ENCODE results near the gene CCDC63. TPM values are rescaled to one million over a fixed set of nuclear protein-coding genes. Genes with fewer than 3 reads are reported as not detected.

Gene CCDC63
- not detected in 2 replicates for total RNA-seq

DNA sequence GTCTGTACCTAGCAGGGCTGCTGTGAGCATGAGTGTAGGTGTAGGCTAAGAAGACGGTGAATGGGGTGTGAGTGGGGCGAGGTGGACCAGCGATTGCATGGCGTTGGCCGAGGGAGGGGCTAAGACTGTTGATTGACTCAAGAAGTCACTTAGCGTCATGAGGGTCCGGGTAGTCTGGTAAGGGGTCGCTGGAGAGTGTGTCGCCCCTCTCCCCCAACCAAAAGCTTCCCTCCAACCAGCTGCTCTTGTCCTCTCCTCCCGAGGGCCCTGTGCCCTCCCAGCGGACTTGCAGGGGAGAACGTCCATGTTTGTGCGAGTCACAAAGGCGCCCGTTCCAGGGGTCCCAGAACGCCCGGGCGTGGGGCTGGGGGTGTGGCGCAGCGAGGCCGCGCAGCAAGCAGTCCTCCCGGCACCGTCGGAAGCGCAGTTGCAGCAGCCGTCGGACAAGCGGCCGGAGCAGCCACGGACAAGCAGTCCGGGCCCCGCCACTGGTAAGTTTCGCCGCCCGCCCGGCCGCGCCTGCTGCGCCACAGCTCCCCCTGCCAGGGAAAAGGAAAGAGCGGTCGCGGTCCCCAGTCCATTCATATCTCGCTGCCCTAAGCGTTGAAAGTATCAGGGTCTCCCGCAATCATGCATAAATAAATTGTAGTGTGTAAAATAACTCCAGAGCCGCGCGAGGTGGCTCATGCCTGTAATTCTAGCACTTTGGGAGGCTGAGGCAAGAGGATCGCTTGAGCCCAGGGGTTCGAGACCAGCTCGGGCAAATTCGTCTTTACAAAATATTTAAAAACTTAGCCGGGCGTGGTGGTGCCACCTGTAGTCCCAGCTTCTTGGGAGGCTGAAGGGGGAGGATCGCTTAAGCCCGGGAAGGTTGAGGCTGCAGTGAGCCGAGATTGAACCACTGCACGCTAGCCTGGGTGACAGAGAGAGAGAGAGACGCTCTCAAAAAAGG is at the start of gene CCDC63:
CCDC63 (plus strand) TSS at position 373 of the 952 bp plus-strand sequence. CDS start 5,968 bp downstream, outside the sequence.
- DNase-seq (ENCODE audit: low read depth, low spot score), result no peak

DNA sequence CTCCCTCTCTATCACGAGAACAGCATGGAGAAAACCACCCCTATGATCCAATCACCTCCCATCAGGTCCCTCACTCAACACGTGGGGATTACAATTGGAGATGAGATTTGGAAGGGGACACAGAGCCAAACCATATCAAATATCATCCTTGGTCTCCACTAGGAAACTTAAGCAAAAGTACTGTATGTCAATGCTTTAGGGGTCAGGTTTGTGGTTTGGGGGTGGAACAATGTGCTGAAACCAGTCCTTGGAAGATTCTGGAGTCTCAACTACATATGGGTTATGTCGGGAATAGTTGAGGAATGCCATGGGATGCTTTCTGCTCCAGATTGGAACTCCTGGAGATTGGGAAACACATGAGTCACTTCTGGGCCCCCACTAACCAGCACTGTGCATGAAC is 48.3 kb upstream of the CCDC63 start:
- no peak for DNase-seq (ENCODE audit: low read depth, low spot score)

DNA sequence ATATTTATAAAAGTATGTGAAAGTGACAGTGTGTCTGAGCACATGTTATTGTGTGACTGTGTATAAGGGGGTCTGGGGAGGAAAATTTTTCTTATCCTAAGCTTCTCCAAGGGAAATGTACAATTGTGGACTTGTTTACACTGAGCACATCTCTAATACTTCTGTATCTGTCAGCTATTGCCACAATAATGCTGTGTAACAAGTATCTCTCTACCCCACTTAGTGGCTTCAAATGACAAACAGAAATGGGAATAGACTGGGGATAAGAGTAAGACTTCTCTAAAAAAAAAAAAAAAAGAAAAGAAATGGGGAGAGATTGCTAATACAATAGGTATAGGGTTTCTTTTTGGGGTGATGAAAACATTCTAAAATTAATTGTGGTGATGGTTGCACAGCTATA is 44.3 kb upstream of the CCDC63 start:
- no peak for DNase-seq (ENCODE audit: low read depth, low spot score)

DNA sequence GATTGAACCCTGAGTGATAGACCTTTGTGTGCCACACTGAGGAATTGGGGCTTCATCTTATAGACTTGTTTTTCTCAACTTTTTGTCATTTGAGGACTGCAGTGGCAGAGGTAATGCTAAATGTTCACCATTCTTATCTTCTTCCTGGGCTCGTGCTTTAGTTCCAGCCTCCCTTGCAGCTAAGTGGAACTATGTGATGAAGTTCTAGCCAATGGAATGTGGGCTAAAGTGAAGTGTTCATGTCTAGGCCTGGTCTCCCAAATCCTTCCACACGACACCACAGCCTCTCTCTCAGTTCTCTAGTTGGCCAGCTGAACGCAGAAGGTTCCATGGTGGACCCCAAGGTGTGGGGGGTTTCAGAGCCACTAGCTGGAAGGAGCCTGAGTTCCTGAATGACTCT is 42.4 kb upstream of the CCDC63 start:
- no peak for DNase-seq (ENCODE audit: low read depth, low spot score)

DNA sequence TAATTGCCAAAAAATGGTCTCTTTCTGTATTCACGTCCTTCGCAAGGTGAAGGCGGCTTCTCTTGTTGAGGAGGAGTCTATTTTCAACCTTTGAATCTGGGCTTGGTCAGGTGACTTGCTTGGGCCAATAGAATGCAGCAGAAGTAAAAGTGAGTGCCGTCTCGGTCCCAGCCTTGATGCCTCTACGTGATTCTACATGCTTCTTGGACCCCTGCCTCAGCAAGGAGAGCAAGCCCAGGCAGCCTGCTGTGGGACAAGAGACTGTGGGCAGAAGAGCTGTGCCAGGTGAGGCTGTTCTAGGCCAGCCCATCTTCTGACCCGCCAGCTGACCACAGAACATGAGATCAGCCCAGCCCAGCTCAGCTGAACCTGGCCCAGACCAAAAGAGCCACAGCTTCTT is 39.1 kb upstream of the CCDC63 start:
- no peak for DNase-seq (ENCODE audit: low read depth, low spot score)

DNA sequence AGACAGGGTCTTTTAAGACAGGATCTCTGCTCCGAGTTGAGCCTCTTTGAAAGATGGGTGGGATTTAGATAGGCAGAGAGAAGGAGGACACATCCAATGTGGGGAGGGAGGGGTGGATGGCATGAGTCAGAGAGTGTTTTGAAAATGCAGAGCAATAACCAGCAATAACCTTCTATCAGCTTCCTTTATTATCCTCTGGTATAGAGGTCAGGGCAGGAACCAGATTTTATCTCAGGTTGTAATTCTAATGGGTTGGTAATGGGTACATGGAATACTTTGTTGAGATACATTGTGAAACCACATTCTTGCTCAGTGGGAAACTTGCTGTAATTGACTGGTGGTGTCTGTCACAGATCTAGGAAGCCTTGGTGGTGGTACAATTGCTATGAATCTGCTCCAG is 37.6 kb upstream of the CCDC63 start:
- no peak for DNase-seq (ENCODE audit: low read depth, low spot score)

DNA sequence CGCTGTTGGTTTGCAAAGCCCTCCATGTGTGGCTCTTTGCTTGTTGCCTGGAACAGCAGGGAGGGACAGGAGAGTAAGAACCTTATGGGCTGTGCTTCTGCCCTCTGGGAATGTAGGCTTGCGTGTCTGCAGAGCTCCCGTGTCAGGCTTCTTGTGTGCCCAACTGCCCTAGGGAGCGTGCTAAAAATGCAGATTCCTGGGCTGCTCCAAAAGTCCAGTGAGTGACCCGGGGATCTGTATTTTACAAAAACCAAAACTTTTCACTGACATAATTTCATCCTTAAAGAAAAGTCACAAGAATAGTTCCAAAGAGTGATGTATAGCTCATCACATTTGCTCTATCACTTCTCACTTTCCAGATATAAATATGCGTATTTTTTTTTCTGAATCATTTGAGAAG is 34.8 kb upstream of the CCDC63 start:
- no peak for DNase-seq (ENCODE audit: low read depth, low spot score)

DNA sequence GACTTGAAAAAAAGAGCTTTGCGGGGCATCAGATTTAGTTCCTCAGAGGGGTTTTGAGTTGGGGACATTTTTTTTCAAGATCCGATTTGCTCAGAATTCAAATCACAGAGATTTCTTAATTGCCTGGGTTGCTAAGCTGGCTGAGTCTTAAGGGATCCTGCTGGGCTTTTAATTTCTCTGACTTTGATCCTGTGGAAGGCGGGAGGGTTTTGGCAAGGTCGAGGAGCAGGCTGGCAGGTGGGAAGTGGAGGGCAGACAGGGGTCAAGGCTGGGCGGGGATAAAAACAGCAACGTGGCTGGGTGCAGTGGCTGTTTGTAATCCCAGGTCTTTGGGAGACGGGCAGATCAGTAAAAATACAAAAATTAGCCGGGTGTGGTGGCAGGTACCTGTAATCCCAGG is 33.5 kb upstream of the CCDC63 start:
- no peak for DNase-seq (ENCODE audit: low read depth, low spot score)

DNA sequence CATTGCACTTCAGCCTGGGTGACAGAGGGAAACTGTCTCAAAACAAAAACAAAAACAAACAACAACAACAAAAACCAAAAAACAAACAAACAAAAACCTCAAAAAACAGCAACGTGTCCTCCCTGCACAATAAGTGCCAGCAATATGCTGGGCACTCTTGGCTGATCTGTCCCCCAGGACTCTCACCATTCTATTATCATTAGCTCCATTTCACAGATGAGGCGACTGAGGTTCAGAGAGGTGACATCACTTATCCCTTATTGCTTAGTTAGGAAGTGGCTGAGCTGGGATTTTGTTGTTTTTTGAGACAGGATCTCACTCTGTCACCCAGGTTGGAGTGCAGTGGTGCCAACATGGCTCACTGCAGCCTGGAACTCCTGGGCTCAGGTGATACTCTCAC is 33.0 kb upstream of the CCDC63 start:
- no peak for DNase-seq (ENCODE audit: low read depth, low spot score)

DNA sequence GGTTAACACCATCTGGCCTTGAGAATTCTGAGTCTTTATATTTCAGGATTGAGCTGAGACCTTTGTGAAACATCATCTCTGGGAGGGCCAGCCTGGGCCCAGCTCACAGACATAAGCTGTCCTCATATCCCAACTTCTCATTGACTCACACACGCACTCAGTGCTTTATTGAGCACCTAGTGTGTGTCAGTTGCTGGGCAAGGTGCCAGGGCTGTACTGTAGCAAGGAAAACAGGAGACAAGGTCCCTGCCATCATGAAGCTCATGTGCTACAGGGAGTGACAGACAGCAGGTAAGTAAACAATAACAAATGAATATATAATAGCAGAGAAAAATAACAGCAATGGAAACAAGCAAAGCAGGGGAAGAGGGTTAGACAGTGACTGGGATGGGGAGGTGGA is 30.5 kb upstream of the CCDC63 start:
- DNase-seq (ENCODE audit: low read depth, low spot score), result no peak

DNA sequence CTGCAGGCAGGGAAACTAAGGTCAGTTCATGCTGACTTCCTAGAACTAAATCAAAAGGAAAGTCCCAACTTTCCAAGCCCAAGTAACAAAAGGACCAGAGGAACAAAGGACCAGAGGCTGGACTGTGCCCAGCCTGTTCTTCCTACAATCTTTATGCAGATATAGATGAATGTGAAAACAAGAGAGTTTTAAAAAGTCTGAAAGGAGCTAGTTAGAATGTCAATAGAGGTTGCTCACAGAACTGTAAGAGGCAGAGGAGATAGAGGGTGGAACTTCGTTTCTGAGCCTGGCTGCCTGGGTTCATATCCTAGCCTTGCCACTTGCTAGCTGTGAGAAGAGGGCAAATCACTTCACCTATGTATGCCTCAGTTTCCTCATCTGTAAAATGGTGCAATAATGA is 30.0 kb upstream of the CCDC63 start:
- no peak for DNase-seq (ENCODE audit: low read depth, low spot score)

DNA sequence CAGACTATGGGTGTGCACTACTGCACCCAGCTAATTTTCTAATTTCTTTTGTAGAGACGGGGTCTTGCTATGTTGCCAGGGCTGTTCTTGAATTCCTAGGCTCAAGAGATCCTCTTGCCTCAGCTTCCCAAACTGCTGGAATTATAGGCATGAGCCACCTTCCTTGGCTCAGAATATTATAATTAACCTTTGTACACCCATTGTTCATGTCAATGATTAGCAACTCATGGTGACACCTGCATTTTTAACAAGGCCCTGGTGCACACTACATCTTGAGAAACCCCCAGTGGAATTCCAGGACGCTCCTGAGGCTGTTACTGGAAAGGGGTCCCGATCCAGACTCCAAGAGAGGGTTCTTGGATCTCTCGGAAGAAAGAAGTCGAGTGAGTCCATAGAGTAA is 28.3 kb upstream of the CCDC63 start:
- no peak for DNase-seq (ENCODE audit: low read depth, low spot score)

DNA sequence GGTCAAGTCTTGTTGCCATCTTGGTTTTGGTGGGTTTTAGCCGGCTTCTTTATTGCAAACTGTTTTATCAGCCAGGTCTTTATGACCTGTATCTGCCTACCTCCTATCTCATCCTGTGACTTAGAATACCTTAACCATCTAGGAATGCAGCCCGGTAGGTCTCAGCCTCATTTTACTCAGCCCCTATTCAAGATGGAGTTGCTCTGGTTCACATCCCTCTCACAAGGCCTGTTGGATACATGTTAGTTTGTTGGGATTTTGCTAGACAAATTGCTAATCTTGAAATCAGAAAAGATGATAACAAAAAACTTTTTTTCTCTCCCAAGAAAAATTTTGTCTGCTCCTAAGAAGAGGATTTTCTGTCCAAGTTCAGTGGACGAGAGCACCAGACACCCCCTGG is 27.6 kb upstream of the CCDC63 start:
- no peak for DNase-seq (ENCODE audit: low read depth, low spot score)

DNA sequence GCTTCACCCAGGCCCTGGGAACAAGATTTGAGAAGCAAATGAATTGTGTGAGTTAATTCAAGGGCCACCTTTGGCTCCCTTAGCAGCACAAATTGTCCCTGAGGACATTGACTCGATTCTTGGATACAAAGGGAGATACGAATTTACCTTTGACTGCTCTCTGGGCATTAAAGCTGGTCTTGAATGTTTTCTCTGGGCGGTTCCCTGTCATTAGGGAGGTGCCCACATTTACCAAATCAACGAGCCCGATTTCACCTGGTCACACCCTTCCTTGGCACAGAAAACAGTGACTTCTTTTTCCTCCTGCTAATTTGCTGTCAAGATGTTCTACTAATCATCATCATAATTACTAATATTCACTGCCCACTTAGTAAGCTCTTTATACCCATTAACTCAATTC is 27.1 kb upstream of the CCDC63 start:
- DNase-seq (ENCODE audit: low read depth, low spot score), result no peak

DNA sequence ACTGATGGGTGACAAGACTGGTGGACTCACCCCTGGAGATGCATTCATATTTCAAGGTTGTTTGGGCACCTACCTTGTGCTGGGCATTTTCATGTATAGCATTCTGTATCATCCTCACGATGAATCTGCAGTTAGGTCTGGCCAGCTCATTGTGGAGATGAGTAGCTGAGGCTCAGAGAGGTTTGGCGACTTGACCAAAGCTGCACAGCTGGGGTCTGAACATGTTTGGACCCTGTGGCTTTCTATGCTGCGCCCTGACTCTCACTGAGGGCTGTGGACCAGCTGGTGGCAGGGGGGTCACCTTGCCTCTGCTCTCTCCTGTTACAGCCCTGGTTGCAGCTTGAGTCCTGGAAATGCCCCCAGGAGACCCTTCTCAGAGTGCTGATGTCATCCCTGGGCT is 24.9 kb upstream of the CCDC63 start:
- DNase-seq (ENCODE audit: low read depth, low spot score), result no peak

DNA sequence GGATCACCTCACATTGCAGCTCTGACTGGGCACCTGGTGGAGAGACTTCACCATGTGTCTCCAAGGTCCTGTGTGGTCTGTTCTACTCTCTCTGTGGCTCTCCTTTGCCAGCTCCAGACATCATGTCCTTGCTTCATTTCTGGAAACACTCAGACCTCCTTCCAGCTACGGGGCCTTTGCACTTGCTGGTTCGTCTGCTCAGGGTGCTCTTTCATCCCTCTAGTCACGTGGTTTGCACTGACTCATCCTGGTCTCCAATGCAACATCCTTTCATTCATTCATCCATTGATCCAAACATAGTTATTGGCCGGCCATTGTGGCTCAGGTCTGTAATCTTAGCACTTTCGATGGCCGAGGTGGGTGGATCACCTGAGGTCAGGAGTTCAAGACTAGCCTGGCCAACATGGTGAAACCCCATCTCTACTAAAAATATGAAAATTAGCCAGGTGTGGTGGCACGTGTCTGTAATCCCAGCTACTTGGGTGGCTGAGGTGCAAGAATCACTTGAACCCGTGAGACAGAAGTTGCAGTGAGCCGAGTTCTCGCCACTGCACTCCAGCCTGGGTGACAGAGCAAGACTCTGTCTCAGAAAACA is 23.9 kb upstream of the CCDC63 start:
- no peak for DNase-seq (ENCODE audit: low read depth, low spot score)

DNA sequence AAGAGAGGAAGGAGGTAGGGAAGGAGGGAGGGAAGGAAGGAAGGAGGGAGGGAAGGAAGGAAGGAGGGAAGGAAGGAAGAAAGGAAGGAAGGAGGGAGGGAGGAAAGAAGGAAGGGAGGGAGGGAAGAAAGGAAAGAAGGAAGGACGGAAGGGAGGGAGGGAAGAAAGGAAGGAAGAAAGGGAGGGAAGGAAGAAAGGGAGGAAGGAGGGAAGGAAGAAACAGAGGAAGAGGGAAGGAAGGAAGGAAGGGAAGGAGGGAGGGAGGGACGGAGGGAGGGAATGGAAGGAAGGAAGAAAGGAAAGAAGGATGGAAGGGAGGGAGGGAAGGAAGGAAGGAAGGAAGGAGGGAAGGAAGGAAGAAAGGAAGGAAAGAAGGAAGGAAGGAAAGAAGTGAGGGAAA is 22.4 kb upstream of the CCDC63 start:
- no peak for DNase-seq (ENCODE audit: low read depth, low spot score)

DNA sequence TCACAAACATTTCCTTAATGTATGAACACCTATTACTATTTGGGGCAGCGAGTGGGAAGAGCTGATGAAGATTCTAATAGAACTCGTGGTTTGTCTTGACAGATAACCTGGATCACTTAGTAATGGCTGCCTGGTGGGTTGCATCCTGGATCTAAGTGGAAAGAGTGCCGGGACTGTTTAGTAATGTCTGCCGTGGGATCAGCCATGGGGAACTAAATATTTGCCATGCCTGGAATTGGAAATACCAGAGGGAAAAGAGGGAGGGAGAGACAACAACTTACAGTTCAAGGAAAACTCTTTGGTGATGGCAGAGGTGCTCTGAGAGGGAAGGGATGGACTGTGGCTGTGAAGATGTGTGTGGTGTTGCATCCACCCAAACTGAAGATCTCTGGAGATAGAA is 21.3 kb upstream of the CCDC63 start:
- DNase-seq (ENCODE audit: low read depth, low spot score), result no peak

DNA sequence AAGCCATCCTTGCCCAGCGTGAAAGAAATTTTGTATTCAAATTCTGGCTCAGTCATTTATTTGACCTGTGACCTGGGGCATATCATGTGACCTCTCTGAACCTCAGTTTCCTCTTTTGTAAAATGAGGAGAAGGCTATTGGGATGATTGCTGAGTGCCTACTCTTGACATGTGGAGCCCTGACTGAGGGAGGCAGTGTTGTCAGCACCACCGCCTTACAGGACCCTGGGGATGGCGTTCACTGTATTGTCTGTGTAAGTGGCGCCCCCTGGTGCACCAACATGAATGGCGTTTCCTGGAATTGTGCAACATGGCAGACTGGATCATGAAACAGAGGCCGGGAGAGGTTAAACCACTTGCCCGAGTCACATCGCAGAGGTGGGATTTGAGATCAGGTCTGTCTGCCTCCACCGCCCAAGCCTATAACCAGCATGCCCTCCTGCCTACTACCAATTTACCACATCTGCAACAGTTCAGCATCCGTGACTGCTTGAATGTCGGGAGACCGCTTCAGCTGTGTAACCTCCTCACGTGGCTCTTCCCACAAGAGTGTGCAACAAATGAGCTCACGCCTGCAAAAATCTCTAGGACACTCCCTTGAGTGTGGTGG is 20.1 kb upstream of the CCDC63 start:
- DNase-seq (ENCODE audit: low read depth, low spot score), result peak; percentile 15

DNA sequence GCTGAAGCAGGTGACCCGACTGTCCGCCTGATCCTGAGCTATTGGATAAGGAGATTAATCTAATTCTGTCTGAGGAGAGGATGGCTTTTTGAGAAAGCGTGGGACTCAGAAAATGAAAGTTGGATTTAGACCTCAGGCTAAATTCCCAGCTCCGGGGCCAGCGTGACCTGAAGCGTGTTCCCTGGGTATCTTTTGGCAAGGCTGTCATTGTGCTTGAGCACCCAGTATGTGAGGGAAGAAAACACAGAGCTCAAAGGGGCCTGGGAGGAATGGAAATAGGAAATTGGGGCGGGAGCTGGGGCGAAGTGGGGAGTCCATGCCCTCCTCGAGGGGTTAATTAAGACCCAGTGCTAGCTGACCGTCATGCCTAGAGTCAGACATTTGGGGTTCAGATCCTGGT is 17.5 kb upstream of the CCDC63 start:
- no peak for DNase-seq (ENCODE audit: low read depth, low spot score)

DNA sequence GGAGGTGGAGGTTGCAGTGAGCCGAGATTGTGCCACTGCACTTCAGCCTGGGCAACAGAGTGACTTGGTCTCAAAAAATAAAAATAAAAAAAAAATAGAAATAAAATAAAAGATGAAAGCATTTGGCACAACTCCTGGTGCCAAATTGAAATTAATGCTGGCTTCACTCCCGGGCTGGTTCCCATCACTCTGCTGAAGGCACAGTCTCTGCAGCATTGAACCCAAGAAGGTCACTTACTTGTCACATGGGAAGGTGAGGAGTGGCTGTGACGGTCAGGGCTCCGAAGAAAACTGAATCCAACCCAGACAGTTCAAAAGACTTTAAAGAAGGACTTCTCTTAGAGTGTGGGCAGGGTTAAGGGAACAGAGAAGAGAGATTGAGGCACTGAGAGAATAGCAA is 10.5 kb upstream of the CCDC63 start:
- DNase-seq (ENCODE audit: low read depth, low spot score), result no peak

DNA sequence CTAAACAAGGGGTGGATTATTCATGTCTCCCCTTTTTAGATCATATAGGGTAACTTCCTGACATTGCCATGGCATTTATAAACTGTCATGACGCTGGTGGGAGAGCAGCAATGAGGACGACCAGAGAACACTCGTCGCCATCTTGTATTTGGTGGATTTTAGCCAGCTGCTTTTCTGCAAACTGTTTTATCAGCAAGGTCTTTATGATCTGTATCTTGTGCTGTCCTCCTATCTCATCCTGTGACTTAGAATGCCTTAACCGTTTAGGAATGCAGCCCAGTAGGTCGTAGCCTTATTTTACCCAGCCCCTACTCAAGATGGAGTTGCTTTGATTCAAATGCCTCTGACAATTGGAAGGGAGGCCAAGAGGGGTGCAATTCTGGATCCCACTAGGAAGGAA is 5.8 kb upstream of the CCDC63 start:
- DNase-seq (ENCODE audit: low read depth, low spot score), result no peak

DNA sequence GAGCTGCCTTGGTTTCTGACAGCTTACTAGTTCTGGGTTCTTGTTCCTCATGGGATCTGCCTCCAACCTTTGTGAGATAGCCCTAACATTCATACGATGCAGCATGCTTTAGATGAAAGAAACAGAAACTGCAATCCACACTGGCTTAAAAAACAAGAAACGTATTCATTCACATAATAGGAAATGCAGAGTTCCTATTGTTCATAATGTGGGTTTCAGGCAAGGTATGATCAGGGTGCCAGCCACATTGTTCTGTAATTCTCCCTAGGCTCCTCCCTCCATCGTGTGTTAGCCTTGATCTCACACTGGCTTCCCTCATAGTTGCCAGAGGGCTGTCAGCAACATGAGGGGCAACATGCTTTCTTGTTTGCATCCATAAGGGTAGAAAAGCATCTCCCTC is 2.7 kb upstream of the CCDC63 start:
- no peak for DNase-seq (ENCODE audit: low read depth, low spot score)

Measured in pulmonary artery endothelial cell (primary cell).